MM.1S (cell line): ENCODE data around the gene SCGB1C2.
"Not testable (repeated sequence)": the region's sequence is repeated elsewhere in the genome, so short reads cannot be mapped to it uniquely, and the experiment has no call there.

Source experiments
- DNase-seq: peaks from one replicate; pipeline ENCODE4 v3.0.0-alpha.2; 2015
- H2AFZ ChIP-seq: fragments of 300-600 bp; sonication (generic); 2 replicates; pipeline ENCODE4 v1.6.0; 2016; ENCODE audit warnings: antibody characterized with exemption, low read length
- H3F3A ChIP-seq: fragments of 300-600 bp; sonication (generic); 2 replicates; pipeline ENCODE4 v1.6.1; 2016; ENCODE audit warnings: mild to moderate bottlenecking, antibody characterized with exemption, low read length, moderate library complexity, mixed read lengths; ENCODE audit not compliant: insufficient read depth
- H3K27ac ChIP-seq: fragments of 300-600 bp; sonication (generic); 2 replicates; pipeline ENCODE4 v1.5.1; 2016; ENCODE audit warnings: mild to moderate bottlenecking, low read length
- H3K27me3 ChIP-seq: fragments of 300-600 bp; sonication (generic); replicated peaks from 2 replicates; pipeline ENCODE4 v1.6.0; 2016; ENCODE audit warnings: low read length; ENCODE audit not compliant: insufficient read depth
- H3K36me3 ChIP-seq: fragments of 300-600 bp; sonication (generic); replicated peaks from 2 replicates; pipeline ENCODE4 v1.6.1; 2016; ENCODE audit warnings: mild to moderate bottlenecking, low read length, mixed read lengths; ENCODE audit not compliant: insufficient read depth
- H3K4me1 ChIP-seq: fragments of 300-600 bp; sonication (generic); 2 replicates; pipeline ENCODE4 v1.6.1; 2016; ENCODE audit warnings: low read length, mixed read lengths
- H3K4me2 ChIP-seq: fragments of 300-600 bp; sonication (generic); 2 replicates; pipeline ENCODE4 v1.6.0; 2016; ENCODE audit warnings: low read depth, low read length
- H3K4me3 ChIP-seq: fragments of 300-600 bp; sonication (generic); 2 replicates; pipeline ENCODE4 v1.5.1; 2016; ENCODE audit warnings: low read length, mixed read lengths
- H3K79me2 ChIP-seq: fragments of 300-600 bp; sonication (generic); 2 replicates; pipeline ENCODE4 v1.6.1; 2016; ENCODE audit warnings: mixed run types, low read length, mixed read lengths
- H3K9ac ChIP-seq: fragments of 300-600 bp; sonication (generic); 2 replicates; pipeline ENCODE4 v1.6.1; 2016; ENCODE audit warnings: low read length, mixed read lengths
- H3K9me2 ChIP-seq: fragments of 300-600 bp; sonication (generic); replicated peaks from 2 replicates; pipeline ENCODE4 v1.6.1; 2016; ENCODE audit warnings: mild to moderate bottlenecking, low read length, mixed read lengths; ENCODE audit not compliant: insufficient read depth
- H3K9me3 ChIP-seq: fragments of 300-600 bp; sonication (generic); replicated peaks from 2 replicates; pipeline ENCODE4 v1.6.1; 2016; ENCODE audit warnings: mild to moderate bottlenecking, low read length, mixed read lengths; ENCODE audit not compliant: insufficient read depth
- H4K20me1 ChIP-seq: fragments of 300-600 bp; sonication (generic); 2 replicates; pipeline ENCODE4 v1.6.1; 2016; ENCODE audit warnings: mild to moderate bottlenecking, low read length, moderate library complexity, mixed read lengths; ENCODE audit not compliant: insufficient read depth
- TF ChIP-seq, protein P1 (sequence below): fragments of 300-600 bp; sonication (generic); IDR thresholded peaks from 2 replicates; pipeline ENCODE4 v1.5.1; 2016; ENCODE audit warnings: antibody characterized with exemption, low read length, mixed read lengths

SCGB1C2 gene

DNA sequence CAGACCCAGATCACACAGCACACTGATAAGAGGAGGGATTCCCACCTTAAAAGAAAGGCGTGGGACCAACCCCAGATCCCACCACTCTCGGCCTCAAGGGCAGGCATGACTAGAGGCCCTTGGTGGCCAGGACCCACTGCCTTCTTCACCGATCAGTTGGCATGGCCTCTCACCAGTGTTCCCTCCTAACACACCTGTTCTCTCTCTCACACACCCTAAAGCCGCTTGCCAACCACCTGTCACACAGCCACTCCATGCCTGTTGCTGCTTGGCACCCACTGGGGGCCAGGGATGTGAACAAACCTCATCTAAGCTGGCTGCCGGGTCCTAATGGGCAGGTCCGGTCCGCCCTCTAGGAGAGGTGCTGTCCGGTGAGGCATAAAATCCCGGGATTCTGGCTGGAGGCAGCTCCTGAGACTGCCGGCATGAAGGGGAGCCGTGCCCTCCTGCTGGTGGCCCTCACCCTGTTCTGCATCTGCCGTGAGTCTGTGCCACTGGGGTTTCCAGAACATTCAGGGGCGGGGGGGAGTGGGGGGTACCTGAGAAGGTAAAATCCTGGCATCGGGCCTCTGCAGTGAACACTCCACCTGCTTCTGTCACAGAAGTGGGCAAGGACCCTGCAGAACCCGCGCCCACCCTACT lies at the start of gene SCGB1C2:
Gene SCGB1C2 (plus strand): TSS at position 404 of the 642 bp plus-strand sequence. CDS start 22 bp downstream, at position 426.
- H3K4me3 ChIP-seq, H4K20me1 ChIP-seq, DNase-seq, H2AFZ ChIP-seq, H3K79me2 ChIP-seq, H3K4me1 ChIP-seq, H3K4me2 ChIP-seq, H3F3A ChIP-seq, H3K9me3 ChIP-seq, H3K27me3 ChIP-seq, H3K9me2 ChIP-seq, H3K27ac ChIP-seq, H3K9ac ChIP-seq, H3K36me3 ChIP-seq: not testable (repeated sequence)

- not testable (repeated sequence) for H3K9me2 ChIP-seq, H4K20me1 ChIP-seq, H3F3A ChIP-seq, H2AFZ ChIP-seq, H3K4me3 ChIP-seq, H3K36me3 ChIP-seq, H3K9ac ChIP-seq, H3K4me2 ChIP-seq, H3K9me3 ChIP-seq, H3K27me3 ChIP-seq, H3K79me2 ChIP-seq, H3K4me1 ChIP-seq, H3K27ac ChIP-seq
- DNase-seq: peak; percentile 20
Measured at GRCh38 chr17:113111-113510, 24.3 kb upstream of the SCGB1C2 start.

GRCh38 chr17:118339-118917 lies 18.9 kb upstream of the SCGB1C2 start:
- not testable (repeated sequence) for H3K4me3 ChIP-seq, H3K27ac ChIP-seq, H3K27me3 ChIP-seq, H3K36me3 ChIP-seq, H3K9me3 ChIP-seq, H3K9me2 ChIP-seq, H4K20me1 ChIP-seq, H3K4me2 ChIP-seq, H3K9ac ChIP-seq, H3K79me2 ChIP-seq, H3K4me1 ChIP-seq, H2AFZ ChIP-seq, H3F3A ChIP-seq
- DNase-seq: peak; percentile 6
- TF ChIP-seq, protein P1, sequence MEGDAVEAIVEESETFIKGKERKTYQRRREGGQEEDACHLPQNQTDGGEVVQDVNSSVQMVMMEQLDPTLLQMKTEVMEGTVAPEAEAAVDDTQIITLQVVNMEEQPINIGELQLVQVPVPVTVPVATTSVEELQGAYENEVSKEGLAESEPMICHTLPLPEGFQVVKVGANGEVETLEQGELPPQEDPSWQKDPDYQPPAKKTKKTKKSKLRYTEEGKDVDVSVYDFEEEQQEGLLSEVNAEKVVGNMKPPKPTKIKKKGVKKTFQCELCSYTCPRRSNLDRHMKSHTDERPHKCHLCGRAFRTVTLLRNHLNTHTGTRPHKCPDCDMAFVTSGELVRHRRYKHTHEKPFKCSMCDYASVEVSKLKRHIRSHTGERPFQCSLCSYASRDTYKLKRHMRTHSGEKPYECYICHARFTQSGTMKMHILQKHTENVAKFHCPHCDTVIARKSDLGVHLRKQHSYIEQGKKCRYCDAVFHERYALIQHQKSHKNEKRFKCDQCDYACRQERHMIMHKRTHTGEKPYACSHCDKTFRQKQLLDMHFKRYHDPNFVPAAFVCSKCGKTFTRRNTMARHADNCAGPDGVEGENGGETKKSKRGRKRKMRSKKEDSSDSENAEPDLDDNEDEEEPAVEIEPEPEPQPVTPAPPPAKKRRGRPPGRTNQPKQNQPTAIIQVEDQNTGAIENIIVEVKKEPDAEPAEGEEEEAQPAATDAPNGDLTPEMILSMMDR: peak; percentile 44

DNA sequence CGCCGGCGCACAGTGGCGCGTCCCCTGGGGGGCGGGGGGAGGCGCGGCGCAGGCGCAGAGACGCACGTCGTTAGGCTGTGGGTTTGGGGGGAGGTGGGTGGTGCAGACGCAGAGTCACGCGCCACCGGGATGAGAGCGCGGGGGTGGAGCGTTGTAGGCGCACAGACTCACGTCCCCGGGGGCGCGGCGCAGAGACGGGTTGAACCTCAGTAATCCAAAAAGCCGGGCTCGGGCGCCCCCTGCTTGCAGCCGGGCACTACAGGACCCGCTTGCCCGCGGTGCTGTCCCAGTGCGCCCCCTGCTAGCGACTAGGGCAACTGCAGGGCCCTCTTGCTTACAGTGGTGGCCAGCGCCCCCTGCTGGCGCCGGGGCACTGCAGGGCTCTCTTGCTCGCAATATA lies 3.4 kb upstream of the SCGB1C2 start:
- not testable (repeated sequence) for H3F3A ChIP-seq, H2AFZ ChIP-seq, H3K79me2 ChIP-seq, H3K9me3 ChIP-seq, H3K36me3 ChIP-seq, H3K4me3 ChIP-seq, H3K27ac ChIP-seq, H3K9ac ChIP-seq, H3K4me2 ChIP-seq, H3K27me3 ChIP-seq, DNase-seq, H3K4me1 ChIP-seq, H3K9me2 ChIP-seq, H4K20me1 ChIP-seq

DNA sequence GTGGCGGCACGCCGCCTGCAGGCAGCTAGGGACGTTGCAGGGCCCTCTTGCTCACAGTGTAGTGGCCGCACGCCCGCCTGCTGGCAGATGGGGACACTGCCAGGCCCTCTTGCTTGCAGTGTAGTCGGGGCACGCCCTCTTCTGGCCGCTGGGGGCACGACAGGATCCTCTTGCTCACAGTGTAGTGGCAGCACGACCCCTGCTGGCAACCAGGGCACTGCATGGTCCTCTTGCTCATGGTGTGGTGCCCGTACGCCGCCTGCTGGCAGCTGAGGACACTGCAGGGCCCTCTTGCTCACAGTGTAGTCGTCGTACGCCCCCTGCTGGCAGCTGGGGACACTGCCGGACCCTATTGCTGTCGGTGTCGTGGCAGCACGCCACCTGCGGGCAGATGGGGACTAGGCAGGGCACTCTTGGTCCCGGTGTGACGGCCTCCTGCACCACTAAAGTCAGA lies 3.0 kb upstream of the SCGB1C2 start:
- H2AFZ ChIP-seq, H3K4me2 ChIP-seq, H3K9me3 ChIP-seq, H3K4me3 ChIP-seq, H3K4me1 ChIP-seq, H4K20me1 ChIP-seq, H3K36me3 ChIP-seq, H3K9me2 ChIP-seq, DNase-seq, H3K79me2 ChIP-seq, H3K27ac ChIP-seq, H3F3A ChIP-seq, H3K9ac ChIP-seq, H3K27me3 ChIP-seq: not testable (repeated sequence)
- TF ChIP-seq, protein P1: peak; percentile 35

GRCh38 chr17:135022-135421 lies 2.3 kb upstream of the SCGB1C2 start:
- not testable (repeated sequence) for DNase-seq, H3F3A ChIP-seq, H3K36me3 ChIP-seq, H3K27ac ChIP-seq, H2AFZ ChIP-seq, H3K9me2 ChIP-seq, H3K9me3 ChIP-seq, H3K79me2 ChIP-seq, H4K20me1 ChIP-seq, H3K4me3 ChIP-seq, H3K4me2 ChIP-seq, H3K4me1 ChIP-seq, H3K27me3 ChIP-seq, H3K9ac ChIP-seq

DNA sequence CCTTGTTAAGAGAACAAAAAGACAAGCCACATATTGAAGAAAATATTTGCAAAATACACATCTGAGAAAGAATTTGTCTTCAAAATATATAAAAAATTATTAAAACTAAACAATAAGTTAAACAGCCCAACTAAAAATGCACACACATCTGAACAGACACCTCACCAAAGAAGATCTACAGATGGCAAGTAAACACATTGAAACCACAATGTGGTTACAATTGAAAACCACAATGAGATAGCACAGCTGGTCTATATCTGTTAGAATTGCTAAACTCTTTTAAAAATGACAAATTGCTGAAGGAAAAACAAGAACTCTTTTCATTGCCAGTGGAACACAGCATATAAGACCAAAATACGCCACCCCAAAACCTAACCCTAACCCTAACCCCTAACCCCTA lies 1.5 kb upstream of the SCGB1C2 start:
- H3K9ac ChIP-seq, H3K4me2 ChIP-seq, H3K4me1 ChIP-seq, H3K36me3 ChIP-seq, H2AFZ ChIP-seq, H3K27me3 ChIP-seq, H3K9me3 ChIP-seq, H3K9me2 ChIP-seq, H4K20me1 ChIP-seq, H3K4me3 ChIP-seq, H3K79me2 ChIP-seq, H3K27ac ChIP-seq, H3F3A ChIP-seq, DNase-seq: not testable (repeated sequence)
